ENCODE data around the gene JAG1.

JAG1 gene

DNA sequence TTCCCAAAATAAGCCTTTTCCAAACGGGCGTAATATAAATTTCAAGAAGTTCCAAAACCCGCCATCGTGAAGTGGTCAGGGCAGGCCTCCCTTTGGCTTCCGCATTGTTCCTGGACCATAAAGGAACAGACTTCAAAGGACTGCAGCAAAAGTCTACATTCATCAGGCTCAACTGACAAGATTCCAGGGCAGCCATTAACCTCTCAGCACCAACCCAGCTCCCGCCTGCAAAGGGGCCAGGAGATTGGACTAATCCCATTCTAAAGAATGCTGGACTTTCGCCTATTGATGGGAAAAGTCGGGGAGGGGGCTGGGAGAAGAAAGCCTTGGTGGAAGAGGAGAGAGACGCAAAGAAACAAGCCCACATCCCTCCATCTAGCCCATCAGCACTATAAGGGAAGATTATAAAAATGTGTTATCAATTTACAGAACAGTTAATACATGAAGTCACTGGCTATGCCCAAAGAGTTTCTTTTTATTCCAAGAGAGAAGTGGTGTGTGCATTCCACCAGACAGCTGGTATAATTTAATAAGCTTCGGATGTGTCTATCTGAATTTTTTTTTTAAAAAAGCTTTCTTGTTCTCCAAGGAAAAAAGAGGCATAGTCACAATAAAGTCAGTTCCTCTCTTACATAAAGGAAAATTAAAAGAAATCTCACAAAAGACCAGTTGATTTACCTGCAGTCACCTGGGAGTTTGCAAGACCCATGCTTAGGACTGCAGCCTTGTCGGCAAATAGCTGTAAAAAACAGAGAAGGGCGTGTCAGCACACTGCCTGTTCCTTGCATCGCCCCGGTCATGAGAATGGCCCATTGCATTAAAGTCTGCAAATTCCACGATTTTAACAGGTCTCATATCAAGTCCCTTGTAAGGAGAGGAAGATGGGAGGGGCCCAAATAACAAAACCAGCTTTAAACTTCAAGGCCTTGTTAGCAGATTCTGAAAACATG lies 17.8 kb downstream of the JAG1 start:
- peak; percentile 49 for ATAC-seq
- TF ChIP-seq, protein P1, sequence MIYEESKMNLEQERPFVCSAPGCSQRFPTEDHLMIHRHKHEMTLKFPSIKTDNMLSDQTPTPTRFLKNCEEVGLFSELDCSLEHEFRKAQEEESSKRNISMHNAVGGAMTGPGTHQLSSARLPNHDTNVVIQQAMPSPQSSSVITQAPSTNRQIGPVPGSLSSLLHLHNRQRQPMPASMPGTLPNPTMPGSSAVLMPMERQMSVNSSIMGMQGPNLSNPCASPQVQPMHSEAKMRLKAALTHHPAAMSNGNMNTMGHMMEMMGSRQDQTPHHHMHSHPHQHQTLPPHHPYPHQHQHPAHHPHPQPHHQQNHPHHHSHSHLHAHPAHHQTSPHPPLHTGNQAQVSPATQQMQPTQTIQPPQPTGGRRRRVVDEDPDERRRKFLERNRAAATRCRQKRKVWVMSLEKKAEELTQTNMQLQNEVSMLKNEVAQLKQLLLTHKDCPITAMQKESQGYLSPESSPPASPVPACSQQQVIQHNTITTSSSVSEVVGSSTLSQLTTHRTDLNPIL (CRISPR knock-in tag; IDR thresholded peaks at IDR 0.05; ENCODE audit: low read depth) = no peak
- TF ChIP-seq RARB (CRISPR knock-in tag; IDR thresholded peaks at IDR 0.05) = no peak
- no peak for TF ChIP-seq CSDC2 (CRISPR knock-in tag; IDR thresholded peaks at IDR 0.05)
- TF ChIP-seq, protein P2, sequence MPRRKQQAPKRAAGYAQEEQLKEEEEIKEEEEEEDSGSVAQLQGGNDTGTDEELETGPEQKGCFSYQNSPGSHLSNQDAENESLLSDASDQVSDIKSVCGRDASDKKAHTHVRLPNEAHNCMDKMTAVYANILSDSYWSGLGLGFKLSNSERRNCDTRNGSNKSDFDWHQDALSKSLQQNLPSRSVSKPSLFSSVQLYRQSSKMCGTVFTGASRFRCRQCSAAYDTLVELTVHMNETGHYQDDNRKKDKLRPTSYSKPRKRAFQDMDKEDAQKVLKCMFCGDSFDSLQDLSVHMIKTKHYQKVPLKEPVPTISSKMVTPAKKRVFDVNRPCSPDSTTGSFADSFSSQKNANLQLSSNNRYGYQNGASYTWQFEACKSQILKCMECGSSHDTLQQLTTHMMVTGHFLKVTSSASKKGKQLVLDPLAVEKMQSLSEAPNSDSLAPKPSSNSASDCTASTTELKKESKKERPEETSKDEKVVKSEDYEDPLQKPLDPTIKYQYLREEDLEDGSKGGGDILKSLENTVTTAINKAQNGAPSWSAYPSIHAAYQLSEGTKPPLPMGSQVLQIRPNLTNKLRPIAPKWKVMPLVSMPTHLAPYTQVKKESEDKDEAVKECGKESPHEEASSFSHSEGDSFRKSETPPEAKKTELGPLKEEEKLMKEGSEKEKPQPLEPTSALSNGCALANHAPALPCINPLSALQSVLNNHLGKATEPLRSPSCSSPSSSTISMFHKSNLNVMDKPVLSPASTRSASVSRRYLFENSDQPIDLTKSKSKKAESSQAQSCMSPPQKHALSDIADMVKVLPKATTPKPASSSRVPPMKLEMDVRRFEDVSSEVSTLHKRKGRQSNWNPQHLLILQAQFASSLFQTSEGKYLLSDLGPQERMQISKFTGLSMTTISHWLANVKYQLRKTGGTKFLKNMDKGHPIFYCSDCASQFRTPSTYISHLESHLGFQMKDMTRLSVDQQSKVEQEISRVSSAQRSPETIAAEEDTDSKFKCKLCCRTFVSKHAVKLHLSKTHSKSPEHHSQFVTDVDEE (CRISPR knock-in tag; IDR thresholded peaks at IDR 0.05) = no peak
- TF ChIP-seq, protein P3, sequence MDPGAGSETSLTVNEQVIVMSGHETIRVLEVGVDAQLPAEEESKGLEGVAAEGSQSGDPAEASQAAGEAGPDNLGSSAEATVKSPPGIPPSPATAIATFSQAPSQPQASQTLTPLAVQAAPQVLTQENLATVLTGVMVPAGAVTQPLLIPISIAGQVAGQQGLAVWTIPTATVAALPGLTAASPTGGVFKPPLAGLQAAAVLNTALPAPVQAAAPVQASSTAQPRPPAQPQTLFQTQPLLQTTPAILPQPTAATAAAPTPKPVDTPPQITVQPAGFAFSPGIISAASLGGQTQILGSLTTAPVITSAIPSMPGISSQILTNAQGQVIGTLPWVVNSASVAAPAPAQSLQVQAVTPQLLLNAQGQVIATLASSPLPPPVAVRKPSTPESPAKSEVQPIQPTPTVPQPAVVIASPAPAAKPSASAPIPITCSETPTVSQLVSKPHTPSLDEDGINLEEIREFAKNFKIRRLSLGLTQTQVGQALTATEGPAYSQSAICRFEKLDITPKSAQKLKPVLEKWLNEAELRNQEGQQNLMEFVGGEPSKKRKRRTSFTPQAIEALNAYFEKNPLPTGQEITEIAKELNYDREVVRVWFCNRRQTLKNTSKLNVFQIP (CRISPR knock-in tag; IDR thresholded peaks at IDR 0.05; ENCODE audit: borderline replicate concordance, low read depth) = no peak
- no peak for TF ChIP-seq PPARA (CRISPR knock-in tag; IDR thresholded peaks at IDR 0.05; ENCODE audit: borderline replicate concordance)
- TF ChIP-seq ZNF70 (CRISPR knock-in tag; IDR thresholded peaks at IDR 0.05) = no peak
- no peak for TF ChIP-seq ZNF8 (CRISPR knock-in tag; IDR thresholded peaks at IDR 0.05)
- no peak for TF ChIP-seq TOX (CRISPR knock-in tag; IDR thresholded peaks at IDR 0.05; ENCODE audit: borderline replicate concordance)

DNA sequence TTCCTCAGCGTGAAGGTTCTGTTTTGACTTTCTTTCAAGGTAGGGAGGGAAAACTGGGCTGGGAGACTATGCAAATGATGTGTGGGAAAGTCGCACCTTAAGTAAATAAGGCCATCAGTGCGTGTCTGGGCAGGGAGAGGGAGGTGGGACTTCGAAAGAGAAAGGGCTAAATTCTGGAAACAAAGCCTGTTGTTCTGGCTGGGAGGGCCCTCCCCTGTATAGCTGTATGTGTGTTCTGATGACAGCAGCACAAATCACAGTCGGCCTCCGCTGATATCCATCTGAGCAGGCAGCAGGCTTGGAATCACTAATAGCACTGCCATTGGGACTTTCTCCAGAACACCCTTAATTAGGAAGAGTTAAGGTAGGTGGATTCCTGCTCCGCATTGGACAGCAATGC lies 19.2 kb downstream of the JAG1 start:
- TF ChIP-seq CSDC2 (CRISPR knock-in tag; IDR thresholded peaks at IDR 0.05) (no peak), ZFP3 (CRISPR knock-in tag; IDR thresholded peaks at IDR 0.05) (no peak), GLIS3 (CRISPR knock-in tag; IDR thresholded peaks at IDR 0.05) (no peak), ZNF70 (CRISPR knock-in tag; IDR thresholded peaks at IDR 0.05) (no peak), ZFP30 (CRISPR knock-in tag; IDR thresholded peaks at IDR 0.05) (no peak), BACH2 (CRISPR knock-in tag; IDR thresholded peaks at IDR 0.05; ENCODE audit: borderline replicate concordance) (no peak), ZNF8 (CRISPR knock-in tag; IDR thresholded peaks at IDR 0.05) (no peak), ISL1 (CRISPR knock-in tag; IDR thresholded peaks at IDR 0.05) (peak; percentile 58), ZC3H10 (CRISPR knock-in tag; IDR thresholded peaks at IDR 0.05) (no peak), SNAI2 (CRISPR knock-in tag; IDR thresholded peaks at IDR 0.05) (no peak), ARNTL (CRISPR knock-in tag; IDR thresholded peaks at IDR 0.05; ENCODE audit: borderline replicate concordance, low read depth) (no peak), TCF4 (CRISPR knock-in tag; IDR thresholded peaks at IDR 0.05; ENCODE audit: borderline replicate concordance) (no peak; the same call in 1 of the 2 replicates), ZNF565 (CRISPR knock-in tag; conservative IDR thresholded peaks at IDR 0.05; ENCODE audit: low read depth) (no peak)
- TF ChIP-seq, protein P3 (CRISPR knock-in tag; IDR thresholded peaks at IDR 0.05; ENCODE audit: borderline replicate concordance, low read depth) = no peak
- TF ChIP-seq, protein P4, sequence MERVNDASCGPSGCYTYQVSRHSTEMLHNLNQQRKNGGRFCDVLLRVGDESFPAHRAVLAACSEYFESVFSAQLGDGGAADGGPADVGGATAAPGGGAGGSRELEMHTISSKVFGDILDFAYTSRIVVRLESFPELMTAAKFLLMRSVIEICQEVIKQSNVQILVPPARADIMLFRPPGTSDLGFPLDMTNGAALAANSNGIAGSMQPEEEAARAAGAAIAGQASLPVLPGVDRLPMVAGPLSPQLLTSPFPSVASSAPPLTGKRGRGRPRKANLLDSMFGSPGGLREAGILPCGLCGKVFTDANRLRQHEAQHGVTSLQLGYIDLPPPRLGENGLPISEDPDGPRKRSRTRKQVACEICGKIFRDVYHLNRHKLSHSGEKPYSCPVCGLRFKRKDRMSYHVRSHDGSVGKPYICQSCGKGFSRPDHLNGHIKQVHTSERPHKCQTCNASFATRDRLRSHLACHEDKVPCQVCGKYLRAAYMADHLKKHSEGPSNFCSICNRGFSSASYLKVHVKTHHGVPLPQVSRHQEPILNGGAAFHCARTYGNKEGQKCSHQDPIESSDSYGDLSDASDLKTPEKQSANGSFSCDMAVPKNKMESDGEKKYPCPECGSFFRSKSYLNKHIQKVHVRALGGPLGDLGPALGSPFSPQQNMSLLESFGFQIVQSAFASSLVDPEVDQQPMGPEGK (CRISPR knock-in tag; IDR thresholded peaks at IDR 0.05; ENCODE audit: borderline replicate concordance) = no peak
- TF ChIP-seq, protein P2 (CRISPR knock-in tag; IDR thresholded peaks at IDR 0.05) = peak; percentile 52; the same call in 1 of the 2 replicates
- TF ChIP-seq, protein P1 (CRISPR knock-in tag; IDR thresholded peaks at IDR 0.05; ENCODE audit: low read depth) = no peak
- ATAC-seq = peak; percentile 30; the same call in 1 of the 3 replicates
